HepG2 (cell line): ENCODE data around the gene SFI1. TPM values are rescaled to one million over a fixed set of nuclear protein-coding genes. Genes with fewer than 3 reads are reported as not detected.

Experiments
- ARNT2 ChIP-seq: sonication (generic); formaldehyde crosslinking; IDR thresholded peaks from 2 replicates; pipeline ENCODE4 v1.8.0; 2022; ENCODE audit warnings: mild to moderate bottlenecking, low read depth, missing genetic modification reagents, moderate library complexity
- BHLHE40 ChIP-seq: IDR thresholded peaks from 2 replicates; pipeline ENCODE4 v1.6.1; 2011; ENCODE audit warnings: low read length, improper control_type of control experiment
- GRHL1 ChIP-seq: sonication (generic); formaldehyde crosslinking; conservative IDR thresholded peaks from 2 replicates; pipeline ENCODE4 v1.8.0; 2022; ENCODE audit warnings: missing genetic modification reagents
- HNF1A ChIP-seq, 2 experiments: sonication (generic) in 1 of 2; formaldehyde crosslinking in 1 of 2; IDR thresholded peaks; 2 replicates each; pipeline versions ENCODE4 v1.4.0 to v1.6.1; 2016 to 2020; ENCODE audit warnings: borderline replicate concordance in 1 of 2, low read depth in 1 of 2, mild to moderate bottlenecking in 1 of 2, missing genetic modification reagents in 1 of 2
- HOXA3 ChIP-seq: sonication (generic); formaldehyde crosslinking; IDR thresholded peaks from 2 replicates; pipeline ENCODE4 v1.5.0; 2020; ENCODE audit warnings: missing genetic modification reagents
- KDM2A ChIP-seq: sonication (generic); formaldehyde crosslinking; IDR thresholded peaks from 2 replicates; pipeline ENCODE4 v1.4.0; 2020; ENCODE audit warnings: low read depth, missing genetic modification reagents, borderline replicate concordance
- KMT2A ChIP-seq: sonication (generic); formaldehyde crosslinking; IDR thresholded peaks from 2 replicates; pipeline ENCODE4 v1.4.0; 2020; ENCODE audit warnings: missing genetic modification reagents
- MLLT10 ChIP-seq: sonication (generic); formaldehyde crosslinking; IDR thresholded peaks from 2 replicates; pipeline ENCODE4 v1.4.0; 2020; ENCODE audit warnings: missing genetic modification reagents
- NKX3-1 ChIP-seq: sonication (generic); formaldehyde crosslinking; IDR thresholded peaks from 2 replicates; pipeline ENCODE4 v1.5.0; 2020; ENCODE audit warnings: missing genetic modification reagents
- NONO ChIP-seq, 2 experiments: fragments of 450-650 bp in 1 of 2; sonication (generic) in 1 of 2; formaldehyde crosslinking in 1 of 2; IDR thresholded peaks in 1 of 2; conservative IDR thresholded peaks in 1 of 2; 2 replicates each; pipeline versions ENCODE4 v1.6.1 to v1.8.0; 2017 to 2022; ENCODE audit warnings: mild to moderate bottlenecking in 1 of 2, missing genetic modification reagents in 1 of 2, moderate library complexity in 1 of 2
- PHF20 ChIP-seq: sonication (generic); formaldehyde crosslinking; IDR thresholded peaks from 2 replicates; pipeline ENCODE4 v1.5.0; 2020; ENCODE audit warnings: mild to moderate bottlenecking, missing genetic modification reagents
- PITX1 ChIP-seq: sonication (generic); formaldehyde crosslinking; IDR thresholded peaks from 2 replicates; pipeline ENCODE4 v1.5.1; 2020; ENCODE audit warnings: mild to moderate bottlenecking, missing genetic modification reagents
- PLSCR1 ChIP-seq: sonication (generic); formaldehyde crosslinking; IDR thresholded peaks from 2 replicates; pipeline ENCODE4 v1.5.0; 2020; ENCODE audit warnings: missing genetic modification reagents, mild to moderate bottlenecking, borderline replicate concordance
- SETDB1 ChIP-seq: sonication (generic); formaldehyde crosslinking; IDR thresholded peaks from 2 replicates; pipeline ENCODE4 v1.5.1; 2020; ENCODE audit warnings: missing genetic modification reagents, mild to moderate bottlenecking, borderline replicate concordance
- SMAD1 ChIP-seq: sonication (generic); formaldehyde crosslinking; IDR thresholded peaks from 2 replicates; pipeline ENCODE4 v1.4.0; 2020; ENCODE audit warnings: missing genetic modification reagents, low read depth, mild to moderate bottlenecking, borderline replicate concordance
- SMAD3 ChIP-seq: sonication (generic); formaldehyde crosslinking; IDR thresholded peaks from 2 replicates; pipeline ENCODE4 v1.4.0; 2020; ENCODE audit warnings: missing genetic modification reagents
- TSC22D2 ChIP-seq: sonication (generic); formaldehyde crosslinking; IDR thresholded peaks from 2 replicates; pipeline ENCODE4 v1.5.1; 2020; ENCODE audit warnings: missing genetic modification reagents, mild to moderate bottlenecking, borderline replicate concordance
- ZIK1 ChIP-seq: sonication (generic); formaldehyde crosslinking; IDR thresholded peaks from 2 replicates; pipeline ENCODE4 v1.5.0; 2020; ENCODE audit warnings: mild to moderate bottlenecking, low read depth, missing genetic modification reagents, borderline replicate concordance
- ZNF253 ChIP-seq: sonication (generic); formaldehyde crosslinking; IDR thresholded peaks from 2 replicates; pipeline ENCODE4 v1.8.0; 2022; ENCODE audit warnings: mild to moderate bottlenecking, missing genetic modification reagents, borderline replicate concordance
- ZNF350 ChIP-seq: sonication (generic); formaldehyde crosslinking; IDR thresholded peaks from 2 replicates; pipeline ENCODE4 v1.4.0; 2020; ENCODE audit warnings: mild to moderate bottlenecking, low read depth, missing genetic modification reagents, borderline replicate concordance
- ZNF543 ChIP-seq: sonication (generic); formaldehyde crosslinking; IDR thresholded peaks from 2 replicates; pipeline ENCODE4 v1.4.0; 2020; ENCODE audit warnings: mild to moderate bottlenecking, missing genetic modification reagents
- ZNF558 ChIP-seq: sonication (generic); formaldehyde crosslinking; IDR thresholded peaks from 2 replicates; pipeline ENCODE4 v1.9.0; 2022; ENCODE audit warnings: mild to moderate bottlenecking, missing genetic modification reagents, borderline replicate concordance
- polyA plus RNA-seq, 8 experiments: library from polyadenylated mRNA; depleted of rRNA in 3 of 8; stranded (reverse) in 7 of 8; unstranded in 1 of 8; fragments of >200 nt; fragmentation: Illumina TruSeq in 4 of 8; extraction: Trizol in 4 of 8; gene quantifications; 2 replicates each; pipeline versions ENCODE4 v1.2.1 to v1.2.3, GENCODE V29; 2011 to 2016; ENCODE audit warnings: low read depth in 4 of 8, missing spikeins in 1 of 8, mixed read lengths in 1 of 8; ENCODE audit not compliant: insufficient read depth in 1 of 8
- total RNA-seq, 5 experiments: library from RNA; depleted of rRNA; stranded (reverse); fragments of >200 nt; fragmentation: Illumina TruSeq; extraction: Trizol; gene quantifications; 2 replicates each; pipeline ENCODE4 v1.2.3, GENCODE V29; 2016; ENCODE audit warnings: low read depth in 1 of 5

The SFI1 gene
- total and polyA plus RNA-seq, 2 of the 13 experiments (the other 11 are each of a cell fraction or from before 2014, with no cell fraction given): 20.5 to 40.1 TPM

- TF ChIP-seq ZNF543 (CRISPR knock-in tag) (peak; percentile 68; the same call in 1 of the 2 replicates), SETDB1 (CRISPR knock-in tag) (no peak), SMAD1 (CRISPR knock-in tag) (no peak), MLLT10 (no peak), BHLHE40 (no peak), GRHL1 (CRISPR knock-in tag) (no peak), SMAD3 (CRISPR knock-in tag) (peak; percentile 46; the same call in 1 of the 2 replicates), NKX3-1 (CRISPR knock-in tag) (0 out of 2 replicates have a peak, but pooled peaks have one; percentile 54), ZNF350 (CRISPR knock-in tag) (no peak), KDM2A (CRISPR knock-in tag) (no peak), ZNF558 (CRISPR knock-in tag) (no peak), ARNT2 (no peak), PLSCR1 (CRISPR knock-in tag) (no peak), PITX1 (CRISPR knock-in tag) (no peak; the same call in 1 of the 2 replicates), NONO (IDR thresholded peaks at IDR 0.05) (no peak), NONO (CRISPR knock-in tag; conservative IDR thresholded peaks at IDR 0.05) (no peak; the same call in 1 of the 2 replicates), HNF1A (IDR thresholded peaks at IDR 0.05; ENCODE audit: low read depth) (peak; percentile 53), HNF1A (CRISPR knock-in tag; IDR thresholded peaks at IDR 0.05; ENCODE audit: borderline replicate concordance) (peak; percentile 78; the same call in 1 of the 2 replicates), TSC22D2 (no peak), ZNF253 (CRISPR knock-in tag) (no peak), KMT2A (CRISPR knock-in tag) (peak; percentile 45; the same call in 1 of the 2 replicates), HOXA3 (peak; percentile 80), PHF20 (CRISPR knock-in tag) (no peak), ZIK1 (CRISPR knock-in tag) (no peak)
Measured at GRCh38 chr22:31579835-31580242, 83.5 kb downstream of the SFI1 start (continued).
